ENCODE measurements around the gene P2RX3.

Gene P2RX3

DNA sequence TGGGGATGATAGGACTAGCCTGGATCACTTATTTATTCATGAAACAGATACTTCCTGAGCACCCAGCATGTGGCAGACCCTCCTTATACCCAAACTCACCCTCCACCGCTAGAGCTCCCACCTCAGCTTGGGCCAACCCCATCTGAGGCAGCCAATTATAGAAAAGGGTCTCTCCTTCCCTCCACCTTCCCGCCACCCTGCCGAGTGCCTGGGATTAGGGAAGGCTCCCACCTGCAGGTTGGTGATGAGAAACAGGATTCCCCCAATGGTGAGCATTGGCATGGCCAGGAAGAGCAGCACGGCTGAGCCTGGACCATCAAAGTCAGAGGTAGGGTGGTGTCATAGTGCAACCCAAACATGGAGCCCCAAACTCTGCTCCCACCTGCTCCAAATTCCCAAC, 82.9 kb downstream of the P2RX3 start:
- no peak for DNase-seq (ENCODE audit: low read depth)
- TF ChIP-seq, protein P1, sequence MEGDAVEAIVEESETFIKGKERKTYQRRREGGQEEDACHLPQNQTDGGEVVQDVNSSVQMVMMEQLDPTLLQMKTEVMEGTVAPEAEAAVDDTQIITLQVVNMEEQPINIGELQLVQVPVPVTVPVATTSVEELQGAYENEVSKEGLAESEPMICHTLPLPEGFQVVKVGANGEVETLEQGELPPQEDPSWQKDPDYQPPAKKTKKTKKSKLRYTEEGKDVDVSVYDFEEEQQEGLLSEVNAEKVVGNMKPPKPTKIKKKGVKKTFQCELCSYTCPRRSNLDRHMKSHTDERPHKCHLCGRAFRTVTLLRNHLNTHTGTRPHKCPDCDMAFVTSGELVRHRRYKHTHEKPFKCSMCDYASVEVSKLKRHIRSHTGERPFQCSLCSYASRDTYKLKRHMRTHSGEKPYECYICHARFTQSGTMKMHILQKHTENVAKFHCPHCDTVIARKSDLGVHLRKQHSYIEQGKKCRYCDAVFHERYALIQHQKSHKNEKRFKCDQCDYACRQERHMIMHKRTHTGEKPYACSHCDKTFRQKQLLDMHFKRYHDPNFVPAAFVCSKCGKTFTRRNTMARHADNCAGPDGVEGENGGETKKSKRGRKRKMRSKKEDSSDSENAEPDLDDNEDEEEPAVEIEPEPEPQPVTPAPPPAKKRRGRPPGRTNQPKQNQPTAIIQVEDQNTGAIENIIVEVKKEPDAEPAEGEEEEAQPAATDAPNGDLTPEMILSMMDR (IDR thresholded peaks at IDR 0.05; ENCODE audit: insufficient read depth, low read depth, low read length, missing control alignments) = no peak
- H3K4me3 ChIP-seq (ENCODE audit: low read length) = no peak overlapping the region

DNA sequence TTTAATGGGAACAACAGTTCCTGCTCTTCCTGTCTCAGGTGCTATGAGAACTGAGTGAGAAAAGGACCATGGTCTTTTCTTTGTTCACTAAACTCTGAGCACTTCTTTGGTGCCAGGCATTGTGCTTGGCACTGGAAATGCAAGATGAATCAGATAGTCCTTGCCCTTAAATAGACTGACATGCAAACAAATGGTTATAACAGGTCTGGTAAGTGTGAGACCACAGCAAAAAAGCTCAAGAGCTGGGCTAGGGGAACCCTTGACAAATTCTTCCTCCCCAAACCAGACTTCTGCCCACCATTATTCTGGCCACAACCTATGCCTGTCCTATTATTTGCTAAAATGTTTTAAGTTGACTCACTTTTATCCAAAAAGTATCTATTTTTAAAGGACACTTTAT, 83.7 kb downstream of the P2RX3 start:
- H3K4me3 ChIP-seq (ENCODE audit: low read length) = no peak overlapping the region
- TF ChIP-seq, protein P1 (IDR thresholded peaks at IDR 0.05; ENCODE audit: insufficient read depth, low read depth, low read length, missing control alignments) = no peak
- DNase-seq (ENCODE audit: low read depth) = no peak
